Stimulated activated CD4-positive, alpha-beta T cell treated with anti-CD3 and anti-CD28 coated beads, Interleukin-4, amount 100 ng/mL, for 24 hours (primary cell): ENCODE results near the gene CLOCK.
A peak's percentile ranks its signal among the peaks of the same experiment; 100 is the strongest.
"Not testable (repeated sequence)": the region's sequence is repeated elsewhere in the genome, so short reads cannot be mapped to it uniquely, and the experiment has no call there.

Experiments
- DNase-seq: peaks from one replicate; pipeline ENCODE4 v3.0.0-alpha.2; 2020

Gene CLOCK

GRCh38 chr4:55546756-55547465, at the start of gene CLOCK:
Gene CLOCK (minus strand): TSS chr4:55546909. CDS start chr4:55482785, 64,124 bp downstream.
- DNase-seq, result peak; percentile 86

- no peak for DNase-seq
These were observed 45.3 kb upstream of the CLOCK start, which contains the start of gene PDCL2 for GRCh38 chr4:55592014-55592413. Gene PDCL2 (minus strand): TSS chr4:55592245. CDS start chr4:55592109, 136 bp downstream.

- no peak for DNase-seq
These were observed 41.5 kb upstream of the CLOCK start for GRCh38 chr4:55588160-55588559.

- DNase-seq, result not testable (repeated sequence)
These were observed 36.1 kb upstream of the CLOCK start for GRCh38 chr4:55582773-55583172.

- no peak for DNase-seq
These were observed 31.8 kb upstream of the CLOCK start for GRCh38 chr4:55578341-55579010.

GRCh38 chr4:55575513-55575912, 28.8 kb upstream of the CLOCK start:
- DNase-seq, result no peak

- DNase-seq, result no peak
These were observed 27.5 kb upstream of the CLOCK start for GRCh38 chr4:55574252-55574651.

GRCh38 chr4:55571806-55572205, 25.1 kb upstream of the CLOCK start:
- DNase-seq, result no peak

GRCh38 chr4:55568905-55569504, 22.3 kb upstream of the CLOCK start:
- DNase-seq, result no peak

- DNase-seq, result no peak
These were observed 15.2 kb upstream of the CLOCK start for GRCh38 chr4:55561889-55562288.

GRCh38 chr4:55560096-55560495, 13.4 kb upstream of the CLOCK start:
- DNase-seq, result no peak

- DNase-seq, result no peak
These were observed 7.8 kb upstream of the CLOCK start for GRCh38 chr4:55554453-55555030.

- DNase-seq, result no peak
These were observed 6.9 kb upstream of the CLOCK start for GRCh38 chr4:55553441-55554201.

- DNase-seq, result not testable (repeated sequence)
These were observed 5.3 kb upstream of the CLOCK start for GRCh38 chr4:55551964-55552363.

- no peak for DNase-seq
These were observed 3.2 kb upstream of the CLOCK start for GRCh38 chr4:55549888-55550287.

- DNase-seq, result no peak
These were observed 1.2 kb upstream of the CLOCK start for GRCh38 chr4:55547918-55548317.

- no peak for DNase-seq
These were observed 709 bp upstream of the CLOCK start for GRCh38 chr4:55547466-55547770.

GRCh38 chr4:55546506-55546755, 278 bp downstream of the CLOCK start:
- no peak for DNase-seq

GRCh38 chr4:55545641-55546505, 836 bp downstream of the CLOCK start:
- DNase-seq, result peak; percentile 65

GRCh38 chr4:55545151-55545550, 1.6 kb downstream of the CLOCK start:
- no peak for DNase-seq

- no peak for DNase-seq
These were observed 2.9 kb downstream of the CLOCK start for GRCh38 chr4:55543858-55544257.

- no peak for DNase-seq
These were observed 6.4 kb downstream of the CLOCK start for GRCh38 chr4:55540271-55540670.
